GM12878 (cell line): ENCODE measurements around the gene CACNG1. TPM values are rescaled to one million over a fixed set of nuclear protein-coding genes. Genes with fewer than 3 reads are reported as not detected.

Experiments used
- ATAC-seq: fragments of 200-7000 bp; cut with Tn5 transposase; 3 replicates; pipeline ENCODE4 v1.9.1; 2020; ENCODE audit warnings: mild to moderate bottlenecking, moderate library complexity
- BruUV-seq: library from RNA; stranded (reverse); fragments of 400-500 nt; replicated peaks from 2 replicates; lab custom pipeline; 2021; lab: Mats Ljungman, UMichigan
- CTCF ChIA-PET: fragments of 300-600 bp; sonication (Branson Sonifier 250); formaldehyde crosslinking; extraction: SDS; loops from one replicate; lab custom pipeline; 2021; ENCODE audit warnings: inconsistent platforms; lab: Yijun Ruan, JAX
- POLR2A ChIA-PET: fragments of 350-600 bp; formaldehyde crosslinking; extraction: SDS; loops from one replicate; lab custom pipeline; 2021; ENCODE audit warnings: inconsistent platforms; lab: Charles Lee
- RAD21 ChIA-PET: fragments of 300-600 bp; sonication (Branson Sonifier 250); formaldehyde crosslinking; loops from one replicate; lab custom pipeline; 2023; ENCODE audit warnings: antibody characterized with exemption; ENCODE audit not compliant: unreplicated experiment; lab: Charles Lee
- SMC1A ChIA-PET: fragments of 300-600 bp; sonication (Branson Sonifier 250); formaldehyde crosslinking; loops from one replicate; lab custom pipeline; 2023; ENCODE audit not compliant: unreplicated experiment, uncharacterized antibody; lab: Charles Lee
- DNase-seq: peaks from one replicate; pipeline ENCODE4 v3.0.0-alpha.2; 2011; ENCODE audit warnings: low read depth, low spot score
- FAIRE-seq: peaks from 3 replicates; lab custom pipeline; 2011; peaks lifted over from hg19 to GRCh38; lab: Jason Lieb, UNC
- H2AFZ ChIP-seq: 2 replicates; pipeline ENCODE4 v1.6.0; 2011; ENCODE audit warnings: low read depth, low read length, control low read depth; ENCODE audit not compliant: control insufficient read depth
- H3K27ac ChIP-seq: 2 replicates; pipeline ENCODE4 v1.5.1; 2011; ENCODE audit warnings: control low read depth; ENCODE audit not compliant: control insufficient read depth, insufficient read depth
- H3K27me3 ChIP-seq, 2 experiments: replicated peaks in 1 of 2; 2 replicates each; pipeline versions ENCODE4 v1.6.0 to v1.6.1; 2011; ENCODE audit warnings: low read length in 1 of 2; ENCODE audit not compliant: control insufficient read depth in 2 of 2, insufficient read depth in 2 of 2
- H3K36me3 ChIP-seq, 2 experiments: 2 replicates each; pipeline ENCODE4 v1.5.1; 2011; ENCODE audit warnings: low read length in 1 of 2; ENCODE audit not compliant: control insufficient read depth in 2 of 2, insufficient read depth in 2 of 2
- H3K4me1 ChIP-seq: 2 replicates; pipeline ENCODE4 v1.6.1; 2011; ENCODE audit warnings: mild to moderate bottlenecking, low read length, moderate library complexity, mixed read lengths; ENCODE audit not compliant: control insufficient read depth, insufficient read depth
- H3K4me2 ChIP-seq: 2 replicates; pipeline ENCODE4 v1.6.0; 2011; ENCODE audit warnings: control low read depth; ENCODE audit not compliant: control insufficient read depth, insufficient read depth
- H3K4me3 ChIP-seq: fragments of 200-600 bp; sonication (generic); 2 replicates; pipeline ENCODE4 v1.5.1; 2016
- H3K79me2 ChIP-seq: 2 replicates; pipeline ENCODE4 v1.6.0; 2011; ENCODE audit warnings: low read length; ENCODE audit not compliant: control insufficient read depth, insufficient read depth
- H3K9ac ChIP-seq: 2 replicates; pipeline ENCODE4 v1.8.0; 2011; ENCODE audit warnings: low read length, control low read depth, mixed read lengths; ENCODE audit not compliant: control insufficient read depth, insufficient read depth
- H3K9me3 ChIP-seq: replicated peaks from 3 replicates; pipeline ENCODE4 v1.5.1; 2011; ENCODE audit warnings: mild to moderate bottlenecking, low read length; ENCODE audit not compliant: control insufficient read depth, insufficient read depth
- H4K20me1 ChIP-seq: 2 replicates; pipeline ENCODE4 v1.6.0; 2011; ENCODE audit not compliant: control insufficient read depth, insufficient read depth
- EED ChIP-seq: sonication (generic); IDR thresholded peaks from 2 replicates; pipeline ENCODE4 v1.6.1; 2016; ENCODE audit warnings: antibody characterized with exemption, low read depth
- JUND ChIP-seq: IDR thresholded peaks from 2 replicates; pipeline ENCODE4 v1.6.1; 2012; ENCODE audit warnings: low read depth, mild to moderate bottlenecking, low read length, improper control_type of control experiment, moderate library complexity
- RAD51 ChIP-seq: fragments of 450-650 bp; IDR thresholded peaks from 2 replicates; pipeline ENCODE4 v1.6.1; 2016; ENCODE audit warnings: moderate library complexity, mild to moderate bottlenecking, inconsistent platforms
- SP1 ChIP-seq: IDR thresholded peaks from one replicate; pipeline ENCODE4 v1.6.1; 2011; ENCODE audit warnings: low read depth, low read length
- USF2 ChIP-seq: IDR thresholded peaks from 2 replicates; pipeline ENCODE4 v1.6.1; 2011; ENCODE audit warnings: low read depth, low read length, improper control_type of control experiment, borderline replicate concordance
- WGBS: methylation state at CpG from one replicate; pipeline ENCODE4 v1.1.6; 2016; ENCODE audit warnings: low lambda C conversion rate; ENCODE audit not compliant: insufficient replicate concordance, insufficient coverage; ENCODE audit errors: missing lambda C conversion rate; 5-methylcytosine and 5-hydroxymethylcytosine counted together
- in situ Hi-C: fragments of 300-500 bp; cut with MboI; formaldehyde crosslinking; loops from 9 replicates; pipeline ENCODE4 v1.14.3; 2018; ENCODE audit warnings: mixed read lengths
- intact Hi-C: fragments of 100-400 bp; cut with micrococcal nuclease; formaldehyde crosslinking; loops from one replicate; pipeline ENCODE4 v1.14.2; 2022; ENCODE audit not compliant: unreplicated experiment
- polyA plus RNA-seq, 11 experiments: library from polyadenylated mRNA; depleted of rRNA in 4 of 11; unstranded in 6 of 11; stranded (reverse) in 5 of 11; fragments of >200 nt; fragmentation: Nextera tagmentation in 4 of 11; fragmentation: Illumina TruSeq in 1 of 11; extraction: Ambion mirVana in 4 of 11; extraction: Trizol in 1 of 11; gene quantifications; 1 replicate in 1 of 11; 2 replicates in 10 of 11; pipeline versions ENCODE4 v1.2.1 to v1.2.3, GENCODE V29; 2011 to 2016; ENCODE audit warnings: inconsistent platforms in 2 of 11, missing spikeins in 2 of 11, low read depth in 1 of 11
- total RNA-seq, 4 experiments: library from RNA; depleted of rRNA in 3 of 4; stranded (reverse); fragments of >200 nt in 3 of 4; fragmentation: Illumina TruSeq in 1 of 4; extraction: Trizol in 1 of 4; gene quantifications; 2 replicates each; pipeline versions ENCODE4 v1.2.1 to v1.2.3, GENCODE V29; 2013 to 2021
- TF ChIP-seq, protein P1 (sequence below): fragments of 450-650 bp; IDR thresholded peaks from 2 replicates; pipeline ENCODE4 v1.6.1; 2014; ENCODE audit warnings: mild to moderate bottlenecking

Gene CACNG1
- total and polyA plus RNA-seq, 10 of the 15 experiments (the other 5 are each of a cell fraction or from before 2014, with no cell fraction given) = not detected

GRCh38 chr17:66996926-66997325 is 47.4 kb upstream of the CACNG1 start:
- WGBS = 67% methylated on average over 5 of the region's 5 CpGs
- CTCF ChIA-PET = no interaction called here
- no peak overlapping the region for H3K9ac ChIP-seq
- no peak overlapping the region for H3K4me3 ChIP-seq
- TF ChIP-seq RAD51 (no peak), SP1 (no peak), EED (no peak), USF2 (no peak), JUND (no peak)
- TF ChIP-seq, protein P1, sequence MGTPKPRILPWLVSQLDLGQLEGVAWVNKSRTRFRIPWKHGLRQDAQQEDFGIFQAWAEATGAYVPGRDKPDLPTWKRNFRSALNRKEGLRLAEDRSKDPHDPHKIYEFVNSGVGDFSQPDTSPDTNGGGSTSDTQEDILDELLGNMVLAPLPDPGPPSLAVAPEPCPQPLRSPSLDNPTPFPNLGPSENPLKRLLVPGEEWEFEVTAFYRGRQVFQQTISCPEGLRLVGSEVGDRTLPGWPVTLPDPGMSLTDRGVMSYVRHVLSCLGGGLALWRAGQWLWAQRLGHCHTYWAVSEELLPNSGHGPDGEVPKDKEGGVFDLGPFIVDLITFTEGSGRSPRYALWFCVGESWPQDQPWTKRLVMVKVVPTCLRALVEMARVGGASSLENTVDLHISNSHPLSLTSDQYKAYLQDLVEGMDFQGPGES = no peak
- no peak for ATAC-seq
- H3K9me3 ChIP-seq = no peaks in the 10 kb centered on the region; the same call in 2 of the 3 replicates
- no peaks in the 10 kb centered on the region for H3K4me1 ChIP-seq
- H3K27ac ChIP-seq = no peak overlapping the region
- SMC1A ChIA-PET = no interaction called here
- H3K27me3 ChIP-seq = no peaks in the 10 kb centered on the region
- FAIRE-seq = no peak
- no peak for DNase-seq
- no peaks in the 10 kb centered on the region for H3K79me2 ChIP-seq
- H3K36me3 ChIP-seq = no peaks in the 10 kb centered on the region
- H2AFZ ChIP-seq = no peak overlapping the region
- RAD21 ChIA-PET = no interaction called here
- H4K20me1 ChIP-seq = no peaks in the 10 kb centered on the region
- BruUV-seq = no TSS peak
- intact Hi-C loops = no loop called here
- POLR2A ChIA-PET = no interaction called here
- in situ Hi-C loops = no loop called here
- H3K4me2 ChIP-seq = no peak overlapping the region
